ENCODE results near the gene GNPTG.

The GNPTG gene

DNA sequence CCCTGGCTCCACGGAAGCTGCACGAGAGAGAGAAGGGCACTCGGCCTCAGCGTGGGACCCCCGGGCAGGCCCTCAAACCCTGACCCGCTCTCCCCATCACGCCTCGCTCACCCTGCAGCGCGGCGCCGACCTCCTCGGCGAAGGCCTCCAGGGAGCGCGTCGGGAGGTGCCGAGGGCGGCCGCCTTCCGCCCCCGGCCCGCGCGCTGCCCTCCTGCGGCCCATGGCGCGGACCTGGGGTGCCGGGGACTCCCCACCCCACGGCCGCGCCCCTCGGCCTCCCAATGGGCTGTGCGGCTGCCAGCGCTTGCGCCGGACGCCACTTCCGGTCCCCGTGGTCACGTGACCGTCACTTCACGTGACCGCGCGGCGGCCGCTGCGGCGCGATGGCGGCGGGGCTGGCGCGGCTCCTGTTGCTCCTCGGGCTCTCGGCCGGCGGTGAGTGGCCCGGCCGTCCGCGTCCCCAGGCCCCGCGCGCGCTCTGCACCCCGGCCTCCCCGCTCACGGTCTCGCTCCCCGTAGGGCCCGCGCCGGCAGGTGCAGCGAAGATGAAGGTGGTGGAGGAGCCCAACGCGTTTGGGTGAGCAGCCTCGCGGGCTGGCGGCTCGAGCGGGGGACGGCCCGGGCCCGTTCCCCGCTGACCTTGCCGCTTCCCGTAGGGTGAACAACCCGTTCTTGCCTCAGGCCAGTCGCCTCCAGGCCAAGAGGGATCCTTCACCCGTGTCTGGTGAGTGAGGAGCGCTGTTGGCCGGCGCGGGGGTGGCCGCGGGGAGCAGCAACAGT, at the start of gene GNPTG, which contains the start of gene TSR3:
GNPTG (plus strand) TSS at position 350 of the 781 bp plus-strand sequence; CDS start at position 385, 35 bp downstream.
TSR3 (minus strand) TSS at position 297 of the 781 bp plus-strand sequence; CDS start at position 223, 74 bp downstream.
- peak; percentile 88 for DNase-seq

DNA sequence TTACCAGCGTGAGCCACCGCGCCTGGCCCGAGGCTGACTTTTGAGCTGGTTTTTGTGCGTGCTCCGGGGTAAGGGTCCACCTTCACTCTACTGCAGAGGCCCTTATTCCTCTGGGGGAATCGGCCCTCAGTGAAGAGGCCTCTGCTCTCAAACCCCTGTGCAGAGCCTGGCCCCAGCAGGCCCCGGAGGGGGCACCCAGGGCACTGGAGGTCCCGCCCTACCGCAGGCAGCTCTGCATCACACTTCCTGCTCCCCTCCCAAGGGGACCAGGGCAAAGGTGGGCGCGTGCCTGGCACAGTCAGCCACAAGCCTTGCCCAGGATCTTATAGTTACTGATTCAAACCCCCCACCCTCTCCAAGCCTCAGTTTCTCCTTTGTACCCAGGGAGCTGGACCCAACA, 45.9 kb upstream of the GNPTG start:
- DNase-seq, result no peak

DNA sequence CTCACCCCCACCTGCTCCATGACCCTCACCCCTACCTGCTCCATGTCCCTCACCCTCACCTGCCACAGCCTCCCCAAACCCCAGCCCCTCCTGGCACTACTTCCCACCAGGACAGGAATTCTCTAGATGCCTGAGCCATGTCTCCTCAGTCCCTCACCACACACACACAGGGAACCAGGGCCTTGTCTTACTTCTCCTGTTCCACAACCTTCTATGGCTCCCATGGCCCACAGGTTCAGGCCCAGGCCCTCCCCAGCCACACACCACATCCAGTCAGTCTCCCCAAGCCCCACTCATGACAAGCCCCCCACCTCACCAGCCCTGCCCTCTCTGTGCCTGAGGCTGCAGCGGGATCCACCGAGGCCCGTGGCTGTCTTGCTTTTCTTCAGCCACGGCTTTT, 45.4 kb upstream of the GNPTG start:
- no peak for DNase-seq

DNA sequence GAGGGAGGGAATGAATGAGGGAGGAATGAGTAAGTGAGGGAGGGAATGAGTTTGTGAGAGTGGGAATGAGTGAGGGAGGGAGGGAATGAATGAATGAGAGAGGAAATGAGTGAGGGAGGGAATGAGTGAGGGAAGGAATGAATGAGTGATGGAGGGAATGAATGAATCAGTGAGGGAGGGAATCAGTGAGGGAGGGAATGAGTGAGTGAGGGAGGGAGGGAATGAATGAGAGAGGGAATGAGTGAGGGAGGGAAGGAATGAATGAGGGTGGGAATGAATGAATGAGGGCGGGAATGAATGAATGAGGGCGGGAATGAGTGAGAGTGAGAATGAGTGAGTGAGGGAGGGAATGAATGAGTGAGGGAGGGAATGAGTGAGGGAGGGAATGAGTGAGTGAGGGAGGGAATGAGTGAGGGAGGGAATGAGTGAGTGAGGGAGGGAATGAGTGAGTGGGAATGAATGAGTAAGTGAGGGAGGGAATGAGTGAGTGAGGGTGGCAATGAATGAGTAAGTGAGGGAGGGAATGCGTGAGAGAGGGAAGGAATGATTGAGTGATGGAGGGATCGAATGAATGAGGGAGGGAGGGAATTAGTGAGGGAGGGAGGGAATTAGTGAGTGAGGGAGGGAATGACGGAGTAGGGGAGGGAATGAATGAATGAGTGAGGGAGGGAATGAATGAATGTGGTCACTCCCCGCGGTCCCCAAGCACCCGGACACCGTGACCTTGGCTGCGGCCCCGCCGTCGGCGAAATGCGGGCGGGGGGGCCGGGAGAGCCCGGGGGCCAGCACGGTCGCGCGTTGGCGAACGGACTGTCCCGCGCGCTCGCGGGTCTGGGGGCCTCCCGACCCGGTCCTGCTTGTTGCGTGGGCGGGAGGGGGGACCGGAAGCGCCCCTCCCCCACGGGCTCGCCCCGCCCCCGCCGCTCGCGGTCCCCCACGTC, 43.4 kb upstream of the GNPTG start:
- no peak for DNase-seq

DNA sequence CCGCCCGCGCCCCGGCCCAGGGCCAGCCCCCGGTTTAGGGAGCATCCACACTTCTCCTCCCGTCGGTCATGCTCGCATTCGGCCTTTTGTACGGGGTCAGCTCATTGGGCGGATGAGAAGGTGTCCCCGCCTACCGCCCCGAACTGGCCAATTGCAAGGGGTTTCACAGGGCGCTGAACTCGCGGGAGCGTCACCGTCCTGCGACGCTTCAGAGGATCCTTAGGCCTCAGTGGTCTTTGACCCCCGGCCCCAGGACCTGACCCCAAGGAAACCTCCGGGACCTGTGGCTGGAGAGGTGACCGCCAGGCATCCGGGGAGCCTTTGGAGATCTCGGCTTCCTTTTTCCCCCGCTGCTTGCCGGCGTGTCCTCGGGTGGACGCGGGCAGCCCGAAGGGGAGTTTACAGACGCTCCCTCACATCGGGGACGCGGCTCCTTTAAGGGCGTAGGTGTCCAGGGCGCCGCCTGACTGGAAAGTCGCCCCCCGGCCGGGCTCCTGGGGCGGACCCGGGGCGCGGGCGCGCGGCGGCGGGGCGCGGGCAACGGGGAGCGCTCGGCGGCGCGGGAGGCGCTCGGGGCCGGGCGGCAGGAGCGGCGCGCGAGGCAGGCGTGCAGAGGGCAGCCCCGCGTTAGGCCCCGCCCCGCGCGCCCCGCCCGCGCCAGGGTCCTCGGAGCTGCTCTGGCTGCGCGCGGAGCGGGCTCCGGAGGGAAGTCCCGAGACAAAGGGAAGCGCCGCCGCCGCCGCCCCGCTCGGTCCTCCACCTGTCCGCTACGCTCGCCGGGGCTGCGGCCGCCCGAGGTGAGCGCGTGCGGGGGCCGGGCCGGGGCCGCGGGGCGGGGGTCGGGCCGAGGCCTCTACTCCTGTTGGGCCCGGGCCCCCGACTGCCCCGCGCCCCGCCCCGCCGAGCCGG, 42.5 kb upstream of the GNPTG start, which contains the start of gene UBE2I:
UBE2I (plus strand) TSS at position 660 of the 909 bp plus-strand sequence. CDS start 4,395 bp downstream, outside the sequence.
- peak; percentile 99 for DNase-seq

GRCh38 chr16:1309888-1310831, 41.6 kb upstream of the GNPTG start:
- DNase-seq, result no peak

DNA sequence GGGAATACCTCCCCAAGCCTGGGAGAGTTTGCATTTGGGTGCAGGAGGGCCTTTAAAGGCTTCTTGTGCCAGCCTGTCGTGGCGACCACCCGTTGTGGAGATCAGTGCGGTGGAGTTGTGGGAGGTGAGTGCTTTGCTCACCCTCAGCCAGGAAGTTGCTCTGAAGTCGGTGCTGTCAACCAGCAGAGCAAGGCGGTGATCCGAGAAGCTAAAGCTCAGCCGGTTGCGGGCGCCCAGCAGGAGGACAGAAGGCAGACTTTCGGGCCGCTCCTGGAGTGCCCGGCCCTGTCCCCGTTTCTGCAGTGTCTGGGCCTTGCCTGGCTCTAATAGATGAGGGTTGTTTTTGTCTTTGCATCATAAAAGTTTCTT, 40.9 kb upstream of the GNPTG start:
- DNase-seq, result no peak

- DNase-seq, result no peak
These were observed 40.5 kb upstream of the GNPTG start for GRCh38 chr16:1311212-1311737.

DNA sequence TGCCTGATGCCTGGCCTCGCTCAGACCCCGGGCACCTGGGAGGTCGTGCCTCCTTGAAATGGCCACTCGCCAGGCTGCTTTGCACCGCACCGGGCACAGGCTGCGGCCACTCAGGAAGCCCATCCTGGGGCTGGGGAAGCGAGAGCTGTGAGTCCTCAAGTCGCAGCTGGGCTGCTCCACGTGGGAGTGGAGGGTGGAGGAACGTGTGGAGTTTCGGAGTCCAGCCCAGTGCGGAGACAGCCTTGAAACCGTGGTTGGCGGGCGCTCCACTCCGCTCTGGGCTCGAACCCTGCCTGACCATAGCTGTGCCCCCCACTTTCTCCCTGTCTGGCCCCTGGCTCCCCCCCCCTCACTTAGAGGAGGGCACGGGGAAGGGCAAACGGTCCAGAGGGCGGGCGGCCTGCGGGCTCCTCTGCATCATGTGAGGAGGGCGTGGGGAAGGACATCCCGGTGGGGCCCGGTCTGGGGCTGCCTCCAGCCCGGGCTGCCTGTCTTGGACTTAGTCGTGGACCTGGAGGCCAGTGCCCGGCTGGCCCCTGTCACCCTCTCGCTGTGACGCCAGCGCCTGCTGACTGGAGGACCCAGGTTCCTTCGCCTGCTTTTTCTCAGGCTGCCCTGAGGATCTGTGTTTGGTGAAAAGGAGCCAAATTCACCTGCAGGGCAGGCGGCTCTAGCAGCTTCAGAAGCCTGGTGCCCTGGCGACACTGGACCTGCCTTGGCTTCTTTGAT, 39.8 kb upstream of the GNPTG start:
- DNase-seq, result no peak

GRCh38 chr16:1312467-1312816, 39.3 kb upstream of the GNPTG start:
- DNase-seq, result no peak

DNA sequence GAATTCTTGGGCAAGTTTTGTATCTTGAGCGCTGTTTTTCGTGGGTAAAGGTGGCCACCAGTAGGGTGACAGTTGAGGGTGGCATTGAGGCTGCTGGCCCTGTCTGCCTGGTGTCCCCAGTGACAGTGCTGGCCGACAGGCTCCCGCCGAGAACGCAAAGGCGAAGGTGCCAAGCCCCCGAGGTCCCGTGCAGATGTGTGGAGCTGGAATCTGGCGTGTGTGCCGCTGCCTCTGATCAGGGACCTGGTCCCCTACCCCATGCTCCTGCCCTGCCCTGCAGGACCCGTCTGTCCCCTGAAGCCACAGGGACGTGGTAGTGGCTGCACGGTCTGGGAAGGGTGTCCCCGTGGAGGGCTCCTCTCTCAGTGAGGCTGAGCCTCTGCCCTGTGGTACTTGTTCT, 38.8 kb upstream of the GNPTG start:
- DNase-seq, result no peak

- DNase-seq, result no peak
These were observed 37.9 kb upstream of the GNPTG start for GRCh38 chr16:1313721-1314369.

GRCh38 chr16:1314399-1315068, 37.2 kb upstream of the GNPTG start:
- no peak for DNase-seq

DNA sequence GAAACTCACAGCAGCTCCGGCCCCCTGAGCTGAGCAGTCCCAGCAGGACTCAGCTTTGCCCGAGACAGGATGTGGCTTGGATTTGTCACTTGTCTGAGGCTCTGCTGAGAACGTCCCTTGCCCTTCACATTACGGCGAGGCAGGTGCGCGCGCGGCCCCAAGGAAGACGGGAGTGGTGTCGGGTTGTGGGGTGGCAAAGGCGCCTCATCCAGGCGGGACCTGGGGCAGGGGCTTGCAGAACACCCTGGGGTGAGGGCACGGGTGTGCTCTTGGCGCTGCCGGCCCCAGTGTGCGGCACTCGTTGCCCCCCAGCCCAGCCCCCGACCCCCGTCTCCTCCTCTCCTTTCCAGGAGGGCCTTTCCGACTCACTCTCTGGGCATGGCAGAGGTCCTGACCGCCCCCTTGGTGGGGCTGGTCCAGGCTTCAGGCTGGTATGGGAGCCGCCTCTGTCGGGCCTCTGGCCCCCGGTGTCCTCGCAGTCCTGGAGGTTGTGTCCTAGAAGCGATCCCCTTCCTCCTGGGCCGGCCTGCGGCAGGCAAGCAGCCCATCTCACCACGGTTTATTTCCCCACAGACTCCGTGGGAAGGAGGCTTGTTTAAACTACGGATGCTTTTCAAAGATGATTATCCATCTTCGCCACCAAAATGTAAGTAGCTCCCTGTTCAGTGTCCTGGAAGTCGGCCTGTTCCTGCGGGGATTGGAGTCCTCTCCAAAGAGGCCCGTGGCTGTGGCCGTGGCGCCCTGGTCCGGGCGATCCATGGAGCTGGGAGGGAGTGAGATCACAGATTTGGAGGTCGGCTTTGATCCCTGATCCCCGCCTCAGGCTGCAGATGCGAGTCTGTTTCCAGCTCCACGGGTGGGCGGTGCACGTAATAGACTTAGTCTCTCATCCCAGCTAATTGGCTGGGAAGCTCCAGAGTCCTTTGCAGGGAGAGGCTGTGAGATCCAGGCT, 36.4 kb upstream of the GNPTG start:
- no peak for DNase-seq

DNA sequence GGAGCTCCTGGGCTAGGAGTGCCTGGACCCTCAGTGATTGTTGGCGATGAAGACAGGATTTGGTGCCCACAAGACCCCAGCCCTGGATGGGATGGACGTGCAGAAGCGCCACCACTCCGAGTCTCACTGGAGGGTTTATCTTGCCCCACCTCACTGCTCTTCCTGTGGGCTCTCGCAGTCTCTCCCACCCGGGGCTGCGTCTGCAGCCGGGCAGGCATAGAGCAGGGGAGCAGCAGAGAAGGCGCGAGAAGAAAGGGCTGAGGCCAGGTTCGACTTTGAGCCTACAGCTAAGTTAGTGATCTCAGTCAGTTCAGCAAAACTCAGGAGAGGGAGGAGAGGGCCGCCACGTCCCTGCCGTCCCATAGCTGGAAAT, 35.7 kb upstream of the GNPTG start:
- no peak for DNase-seq

GRCh38 chr16:1317479-1318267, 34.1 kb upstream of the GNPTG start:
- DNase-seq, result no peak

DNA sequence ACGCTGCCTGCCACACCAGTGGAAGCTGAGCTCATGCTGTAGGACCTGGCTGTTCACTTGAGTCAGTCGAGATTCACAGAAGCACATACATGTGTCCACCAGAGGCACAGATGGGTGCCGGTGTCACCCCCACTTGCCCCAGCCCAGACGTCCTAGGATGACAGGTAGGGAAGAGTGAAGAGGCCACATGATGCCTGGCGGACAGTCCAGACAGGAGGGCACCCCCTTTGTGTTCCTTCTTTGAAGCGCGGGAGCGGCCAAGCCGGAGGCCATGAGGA, 33.5 kb upstream of the GNPTG start:
- no peak for DNase-seq

DNA sequence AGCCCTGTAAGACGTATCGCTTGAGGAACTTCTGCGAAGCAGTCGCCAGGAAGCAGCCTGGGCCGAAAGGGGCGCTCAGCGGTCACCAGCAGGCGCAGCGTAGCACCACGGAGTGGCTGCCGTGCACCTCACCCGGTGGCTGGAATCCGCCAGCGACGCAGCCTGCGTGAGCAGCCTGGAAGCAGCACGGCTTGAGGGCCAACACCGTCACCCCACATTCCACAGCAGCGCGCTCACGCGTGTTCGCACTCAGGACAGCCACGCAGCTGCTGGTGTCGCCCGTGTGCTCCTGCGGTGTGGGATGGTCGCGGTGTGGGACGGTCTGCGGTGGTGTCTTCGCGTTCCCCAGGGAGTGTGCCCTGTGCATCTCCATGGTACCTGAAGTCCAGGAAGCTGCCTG, 32.7 kb upstream of the GNPTG start:
- no peak for DNase-seq
